HG03520 (cell line): ENCODE results near the gene TGFBR3.
"Not testable (repeated sequence)": the region's sequence is repeated elsewhere in the genome, so short reads cannot be mapped to it uniquely, and the experiment has no call there.

Experiments used
- ATAC-seq: cut with Tn5 transposase; IDR thresholded peaks from one replicate; pipeline ENCODE4 v1.9.1; 2021; ENCODE audit warnings: mild to moderate bottlenecking, moderate library complexity; ENCODE audit not compliant: unreplicated experiment

The TGFBR3 gene

GRCh38 chr1:91666651-91667050, 219.3 kb downstream of the TGFBR3 start:
- not testable (repeated sequence) for ATAC-seq

DNA sequence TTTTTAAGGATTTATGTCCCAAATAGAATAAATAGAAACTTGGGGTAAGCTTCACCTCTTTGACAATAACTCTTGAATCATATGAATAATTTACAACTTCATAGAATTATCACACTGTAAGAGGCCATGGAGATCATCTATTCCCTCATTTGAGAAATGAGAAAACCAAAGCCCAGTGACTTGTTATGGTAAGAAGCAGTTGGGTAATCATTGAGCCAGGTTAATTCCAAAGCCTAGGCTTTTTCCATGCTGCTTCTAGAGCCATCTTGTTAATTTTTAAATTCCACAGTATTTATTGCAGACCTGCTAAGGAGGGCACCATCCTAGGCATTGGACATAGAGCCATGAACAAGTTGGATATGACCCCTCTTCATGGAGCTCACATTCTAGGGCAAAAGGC, 224.8 kb downstream of the TGFBR3 start:
- no peak for ATAC-seq

DNA sequence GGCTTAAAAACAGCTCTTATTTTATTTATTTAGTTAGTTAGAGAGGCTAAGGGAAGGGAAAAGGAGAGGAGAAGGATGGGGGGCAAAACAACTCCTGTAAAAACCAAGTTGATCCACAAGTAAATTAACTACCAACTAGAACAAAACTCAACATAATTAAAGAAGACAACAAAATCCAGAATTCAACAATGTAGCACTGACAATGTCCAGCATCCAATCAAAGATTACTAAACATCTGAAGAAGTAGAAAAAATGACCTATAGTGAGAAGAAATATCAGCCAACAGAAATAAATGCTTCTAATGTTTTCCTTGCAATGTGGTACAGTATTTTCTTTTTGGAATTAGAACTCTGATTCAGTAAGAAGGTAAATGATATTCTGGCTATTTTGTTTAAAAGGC, 225.2 kb downstream of the TGFBR3 start:
- ATAC-seq: no peak

- ATAC-seq: no peak
These were observed 230.0 kb downstream of the TGFBR3 start for GRCh38 chr1:91655912-91656449.

GRCh38 chr1:91653183-91653582, 232.8 kb downstream of the TGFBR3 start:
- ATAC-seq: peak; percentile 60

DNA sequence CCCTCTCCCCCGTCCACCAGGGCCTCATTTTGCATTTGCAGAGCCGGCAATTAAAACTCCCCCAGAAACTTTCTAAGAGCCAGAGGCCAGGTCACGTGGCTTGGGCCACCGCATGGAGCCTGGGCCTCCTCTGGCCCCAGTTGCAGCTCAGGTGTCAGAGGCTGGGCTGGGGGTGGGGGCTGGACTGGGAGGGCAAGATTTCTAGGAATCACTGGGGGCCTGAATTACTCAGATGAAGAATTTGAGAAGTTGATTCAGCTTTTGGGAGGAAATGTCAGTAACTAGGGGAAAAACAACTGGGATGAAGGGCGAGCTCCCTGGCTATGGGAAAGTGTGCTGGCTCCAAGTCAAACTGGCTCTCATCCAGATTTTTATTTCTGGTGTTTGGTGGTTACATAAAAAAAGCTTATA, 234.3 kb downstream of the TGFBR3 start:
- ATAC-seq: no peak

DNA sequence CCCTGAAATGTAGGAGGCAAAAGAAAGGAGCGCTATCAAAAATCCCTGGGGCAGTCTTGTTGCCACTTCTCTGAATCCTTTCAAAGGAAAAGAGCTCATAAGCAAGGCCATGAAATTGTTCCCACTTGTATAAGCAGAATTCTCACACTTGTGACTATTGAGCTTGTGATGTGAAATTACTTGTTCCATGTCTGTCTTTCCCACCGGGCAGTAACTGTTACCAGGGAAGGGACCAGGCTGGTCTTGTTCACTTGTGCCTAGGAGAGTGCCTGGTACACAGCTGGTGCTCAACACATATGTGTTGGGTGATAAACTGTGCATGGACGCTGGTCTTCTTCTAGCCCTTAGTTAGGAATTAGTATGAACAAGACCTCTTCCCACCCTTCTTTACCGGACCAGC, 234.7 kb downstream of the TGFBR3 start:
- ATAC-seq: no peak

GRCh38 chr1:91650764-91651163, 235.2 kb downstream of the TGFBR3 start:
- ATAC-seq: no peak

GRCh38 chr1:91647061-91647460, 238.9 kb downstream of the TGFBR3 start:
- no peak for ATAC-seq

- no peak for ATAC-seq
These were observed 240.9 kb downstream of the TGFBR3 start for GRCh38 chr1:91645031-91645430.

- ATAC-seq: no peak
These were observed 242.5 kb downstream of the TGFBR3 start for GRCh38 chr1:91643431-91643830.

GRCh38 chr1:91640877-91641526, 244.9 kb downstream of the TGFBR3 start:
- ATAC-seq: no peak

- no peak for ATAC-seq
These were observed 248.4 kb downstream of the TGFBR3 start for GRCh38 chr1:91637539-91637994.

DNA sequence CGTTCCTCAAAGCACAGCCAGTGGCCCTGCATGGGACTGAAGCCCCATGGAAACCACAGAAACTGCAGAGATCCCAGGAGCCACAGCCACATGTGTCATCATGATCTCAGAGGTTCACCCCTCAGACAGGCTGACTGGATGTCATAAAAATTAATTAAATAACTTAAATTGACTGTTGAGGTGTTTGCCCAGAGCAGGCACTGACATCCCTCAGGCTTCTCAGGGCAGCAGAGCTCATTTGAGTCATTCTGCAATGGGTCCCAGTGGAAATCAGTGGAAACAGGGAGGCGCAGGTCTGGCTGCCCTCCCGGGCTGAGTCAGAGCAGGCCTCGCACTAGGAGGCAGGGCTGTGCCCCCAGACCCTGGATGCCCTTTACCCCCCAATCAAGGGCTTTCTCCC, 250.2 kb downstream of the TGFBR3 start:
- no peak for ATAC-seq

DNA sequence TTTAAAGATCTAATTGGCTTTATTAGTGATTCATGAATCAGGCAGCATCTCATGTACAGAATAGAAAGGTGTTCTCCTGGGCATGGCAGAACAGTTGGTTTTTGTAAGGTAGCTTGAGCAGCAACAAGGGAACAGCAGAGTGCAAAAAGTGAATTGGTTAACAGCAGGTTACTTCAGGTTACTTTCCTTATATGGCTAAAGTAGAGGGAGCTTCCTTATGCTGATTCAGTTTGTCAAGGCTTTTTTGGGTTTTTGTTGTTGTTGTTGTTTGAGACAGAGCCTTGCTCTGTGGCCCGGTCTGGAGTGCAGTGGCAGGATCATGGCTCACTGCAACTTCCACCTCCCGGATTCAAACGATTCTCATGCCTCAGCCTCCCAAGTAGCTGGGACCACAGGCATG, 252.5 kb downstream of the TGFBR3 start:
- ATAC-seq: no peak

DNA sequence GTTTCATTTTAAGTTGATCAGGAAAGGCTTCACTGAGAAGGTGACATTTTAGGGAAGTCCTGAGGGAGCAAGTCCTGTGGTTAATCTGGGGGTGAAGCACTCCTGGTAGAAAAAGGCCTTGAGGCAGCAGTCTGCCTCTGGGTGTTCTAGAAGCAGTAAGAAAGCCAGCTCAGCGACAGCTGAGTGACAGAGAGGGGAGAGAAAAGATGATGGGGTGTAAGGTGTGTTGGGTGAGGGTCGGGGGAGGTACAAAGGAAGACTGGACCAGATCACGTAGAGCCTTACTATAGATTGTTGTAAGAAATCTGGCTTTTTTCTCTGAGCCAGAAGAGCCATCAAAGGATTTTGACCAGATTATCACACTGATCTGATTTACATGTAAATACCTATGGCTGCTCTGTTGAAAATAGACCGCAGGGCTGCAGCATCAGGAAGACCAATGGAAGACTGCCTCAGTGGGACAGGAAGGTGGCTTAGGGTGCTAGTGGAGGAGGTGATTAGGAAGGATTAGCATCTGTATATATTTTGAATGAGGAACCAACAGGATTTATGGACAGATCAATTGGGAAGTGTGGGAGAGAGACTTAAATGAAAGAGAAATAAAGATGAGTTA, 254.1 kb downstream of the TGFBR3 start:
- ATAC-seq: no peak

GRCh38 chr1:91630803-91631202, 255.1 kb downstream of the TGFBR3 start:
- no peak for ATAC-seq
